ENCODE measurements around the gene LRP8. TPM values are rescaled to one million over a fixed set of nuclear protein-coding genes. Genes with fewer than 3 reads are reported as not detected.

Gene LRP8
- total and polyA plus RNA-seq, 4 donors = 2.6 to 20.0 (median 9.6) TPM

GRCh38 chr1:53220171-53220961 lies 107.5 kb downstream of the LRP8 start, which contains the start of gene CZIB:
Gene CZIB, minus strand, starts transcription at chr1:53220634. Its CDS starts 59 bp downstream, at chr1:53220575.
- TF ChIP-seq CTCF (IDR thresholded peaks at IDR 0.05; ENCODE audit: control extremely low read depth, extremely low read depth) = no peak
- peak within 1 kb of the TSS; percentile 74 to 94 for H3K9ac ChIP-seq (ENCODE audit: insufficient read depth in 1 of 2, low read length in 2 of 2)
- DNase-seq = peak; percentile 93 to 95 (median 93)
- no peaks in the 10 kb centered on the region for H3K9me3 ChIP-seq (ENCODE audit: control insufficient read depth in 4 of 4, insufficient read depth in 3 of 4, low read length in 3 of 4)
- H3K36me3 ChIP-seq (ENCODE audit: control insufficient read depth in 4 of 4, insufficient read depth in 4 of 4, low read length in 4 of 4) = peaks cover 2 to 14% (median 8%) of the 10 kb centered on the region in 4 donors
- H3K4me1 ChIP-seq (ENCODE audit: control insufficient read depth in 5 of 5, insufficient read depth in 5 of 5, low read length in 5 of 5) = peaks cover 0 to 17% (median 3%) of the 10 kb centered on the region in 5 donors
- H3K27me3 ChIP-seq (ENCODE audit: control insufficient read depth in 3 of 3, insufficient read depth in 3 of 3, low read length in 2 of 3) = no peaks in the 10 kb centered on the region
- WGBS, 2 donors = 1% methylated on average over 61 of the region's 61 CpGs
- peak within 1 kb of the TSS; percentile 96 to 99 for H3K27ac ChIP-seq (ENCODE audit: low read depth in 1 of 2, low read length in 1 of 2)
- ATAC-seq (ENCODE audit: insufficient read depth, low FRiP score) = peak; percentile 97
- peak within 1 kb of the TSS; percentile 92 for H3K4me3 ChIP-seq

- DNase-seq = peak in 1 of 3 donors; percentile 5
- H3K4me1 ChIP-seq (ENCODE audit: control insufficient read depth in 5 of 5, insufficient read depth in 5 of 5, low read length in 5 of 5) = peaks cover 0 to 17% (median 3%) of the 10 kb centered on the region in 5 donors
- no peaks in the 10 kb centered on the region for H3K9me3 ChIP-seq (ENCODE audit: control insufficient read depth in 4 of 4, insufficient read depth in 3 of 4, low read length in 3 of 4)
- H3K36me3 ChIP-seq (ENCODE audit: control insufficient read depth in 4 of 4, insufficient read depth in 4 of 4, low read length in 4 of 4) = peaks cover 2 to 16% (median 8%) of the 10 kb centered on the region in 4 donors
- no peaks in the 10 kb centered on the region for H3K27me3 ChIP-seq (ENCODE audit: control insufficient read depth in 3 of 3, insufficient read depth in 3 of 3, low read length in 2 of 3)
- H3K9ac ChIP-seq (ENCODE audit: insufficient read depth in 1 of 2, low read length in 2 of 2) = peak overlapping the region; percentile 74 to 92
- no peak for ATAC-seq (ENCODE audit: insufficient read depth, low FRiP score)
- H3K4me3 ChIP-seq = peak overlapping the region; percentile 92
- 21 to 31% methylated on average over 8 of the region's 8 CpGs for WGBS, 2 donors
- H3K27ac ChIP-seq (ENCODE audit: low read depth in 1 of 2, low read length in 1 of 2) = peak overlapping the region; percentile 59 to 96
- TF ChIP-seq CTCF (IDR thresholded peaks at IDR 0.05; ENCODE audit: control extremely low read depth, extremely low read depth) = no peak
Measured at GRCh38 chr1:53219711-53220110, 108.2 kb downstream of the LRP8 start.

- no peak overlapping the region for H3K27ac ChIP-seq (ENCODE audit: low read depth in 1 of 2, low read length in 1 of 2)
- H3K4me1 ChIP-seq (ENCODE audit: control insufficient read depth in 5 of 5, insufficient read depth in 5 of 5, low read length in 5 of 5) = peaks cover 0 to 17% (median 3%) of the 10 kb centered on the region in 5 donors
- DNase-seq = no peak
- no peaks in the 10 kb centered on the region for H3K9me3 ChIP-seq (ENCODE audit: control insufficient read depth in 4 of 4, insufficient read depth in 3 of 4, low read length in 3 of 4)
- ATAC-seq (ENCODE audit: insufficient read depth, low FRiP score) = no peak
- WGBS, 2 donors = 96 to 97% methylated on average over 7 of the region's 7 CpGs
- TF ChIP-seq CTCF (IDR thresholded peaks at IDR 0.05; ENCODE audit: control extremely low read depth, extremely low read depth) = no peak
- H3K36me3 ChIP-seq (ENCODE audit: control insufficient read depth in 4 of 4, insufficient read depth in 4 of 4, low read length in 4 of 4) = peaks cover 4 to 22% (median 13%) of the 10 kb centered on the region in 4 donors
- H3K4me3 ChIP-seq = no peak overlapping the region
- H3K27me3 ChIP-seq (ENCODE audit: control insufficient read depth in 3 of 3, insufficient read depth in 3 of 3, low read length in 2 of 3) = no peaks in the 10 kb centered on the region
- no peak overlapping the region for H3K9ac ChIP-seq (ENCODE audit: insufficient read depth in 1 of 2, low read length in 2 of 2)
Measured at GRCh38 chr1:53218201-53218600, 109.7 kb downstream of the LRP8 start.
